ENCODE data around the gene POP7. TPM values are rescaled to one million over a fixed set of nuclear protein-coding genes. Genes with fewer than 3 reads are reported as not detected.

POP7 gene
- total and polyA plus RNA-seq, 11 donors: 24.1 to 62.4 (median 29.7) TPM

- H3K4me1 ChIP-seq: peaks cover 0 to 46% (median 16%) of the 10 kb centered on the region in 12 donors
- ATAC-seq: no peak
- H3K4me3 ChIP-seq: peak overlapping the region; percentile 79 to 100 (median 96)
- H3K27ac ChIP-seq: peak overlapping the region; percentile 88 to 100 (median 98)
- 0 to 1% (median 0%) methylated on average over 18 to 43 of the region's 43 CpGs for WGBS, 4 donors
- DNase-seq: peak in 1 of 5 donors; percentile 75
- intact Hi-C loops (cut with DNase I): loop anchor here in 7 of 10 donors (1.0 to 10.0 kb wide), 9 partner anchors 31 to 207 kb away; partner anchors contain the start of genes FBXO24 (in 2 of the 7), LRCH4 (in 2 of the 7) and MOSPD3 (in 2 of the 7)
- H3K9me3 ChIP-seq: no peaks in the 10 kb centered on the region
- no peaks in the 10 kb centered on the region for H3K27me3 ChIP-seq
- peaks cover 0 to 34% (median 32%) of the 10 kb centered on the region in 9 donors for H3K36me3 ChIP-seq
- TF ChIP-seq CTCF (IDR thresholded peaks at IDR 0.05) (no peak), POLR2A (IDR thresholded peaks at IDR 0.05) (no peak)
Measured at GRCh38 chr7:100674411-100675104, 31.4 kb upstream of the POP7 start.

GRCh38 chr7:100675105-100675451 lies 30.8 kb upstream of the POP7 start:
- Histone ChIP-seq H3K27me3 (no peaks in the 10 kb centered on the region), H3K4me1 (peaks cover 0 to 51% (median 17%) of the 10 kb centered on the region in 12 donors), H3K9me3 (no peaks in the 10 kb centered on the region), H3K4me3 (peak overlapping the region; percentile 79 to 100 (median 96)), H3K36me3 (peaks cover 0 to 38% (median 35%) of the 10 kb centered on the region in 9 donors), H3K27ac (peak overlapping the region; percentile 88 to 100 (median 98))
- DNase-seq (no peak), ATAC-seq (no peak)
- 0 to 2% (median 0%) methylated on average over 8 to 46 of the region's 46 CpGs for WGBS, 4 donors
- TF ChIP-seq CTCF (IDR thresholded peaks at IDR 0.05) (no peak), POLR2A (IDR thresholded peaks at IDR 0.05) (no peak)
- intact Hi-C loops (cut with DNase I): loop anchor here in 6 of 10 donors (5.0 to 10.0 kb wide), 6 partner anchors 60 to 208 kb away; partner anchors contain the start of genes FBXO24 (in 2 of the 6), LRCH4 (in 2 of the 6) and MOSPD3 (in 1 of the 6)

- DNase-seq (peak; percentile 87 to 92 (median 89)), ATAC-seq (peak; percentile 1 to 52 (median 20))
- Histone ChIP-seq H3K27ac (peak overlapping the region; percentile 88 to 100 (median 98)), H3K4me1 (peaks cover 0 to 51% (median 17%) of the 10 kb centered on the region in 12 donors), H3K27me3 (no peaks in the 10 kb centered on the region), H3K36me3 (peaks cover 0 to 44% (median 41%) of the 10 kb centered on the region in 9 donors), H3K4me3 (peak overlapping the region; percentile 79 to 100 (median 96)), H3K9me3 (no peaks in the 10 kb centered on the region)
- WGBS, 4 donors: 2 to 6% (median 3%) methylated on average over 44 to 59 of the region's 59 CpGs
- intact Hi-C loops (cut with DNase I): loop anchor here in 6 of 10 donors (5.0 to 10.0 kb wide), 6 partner anchors 61 to 208 kb away; partner anchors contain the start of genes FBXO24 (in 2 of the 6), LRCH4 (in 2 of the 6) and MOSPD3 (in 1 of the 6)
- TF ChIP-seq POLR2A (IDR thresholded peaks at IDR 0.05) (peak in 1 of 2 donors; percentile 25), CTCF (IDR thresholded peaks at IDR 0.05) (no peak)
Measured at GRCh38 chr7:100675581-100676350, 30.2 kb upstream of the POP7 start.
